Choroid plexus epithelial cell (primary cell): ENCODE measurements around the gene UHRF2.
A peak's percentile ranks its signal among the peaks of the same experiment; 100 is the strongest.

ENCODE experiments used
- DNase-seq: peaks from one replicate; pipeline ENCODE4 v3.0.0-alpha.2; 2010; ENCODE audit warnings: low read depth
- H3K4me3 ChIP-seq: 2 replicates; pipeline ENCODE4 v1.5.1; 2011; ENCODE audit warnings: low read depth, mild to moderate bottlenecking, control low read depth, low read length, moderate library complexity
- TF ChIP-seq, protein P1 (sequence below): conservative IDR thresholded peaks from 2 replicates; pipeline ENCODE4 v1.5.1; 2011; ENCODE audit warnings: low read depth, mild to moderate bottlenecking, control low read depth, inconsistent platforms, low read length, moderate library complexity

Gene UHRF2

DNA sequence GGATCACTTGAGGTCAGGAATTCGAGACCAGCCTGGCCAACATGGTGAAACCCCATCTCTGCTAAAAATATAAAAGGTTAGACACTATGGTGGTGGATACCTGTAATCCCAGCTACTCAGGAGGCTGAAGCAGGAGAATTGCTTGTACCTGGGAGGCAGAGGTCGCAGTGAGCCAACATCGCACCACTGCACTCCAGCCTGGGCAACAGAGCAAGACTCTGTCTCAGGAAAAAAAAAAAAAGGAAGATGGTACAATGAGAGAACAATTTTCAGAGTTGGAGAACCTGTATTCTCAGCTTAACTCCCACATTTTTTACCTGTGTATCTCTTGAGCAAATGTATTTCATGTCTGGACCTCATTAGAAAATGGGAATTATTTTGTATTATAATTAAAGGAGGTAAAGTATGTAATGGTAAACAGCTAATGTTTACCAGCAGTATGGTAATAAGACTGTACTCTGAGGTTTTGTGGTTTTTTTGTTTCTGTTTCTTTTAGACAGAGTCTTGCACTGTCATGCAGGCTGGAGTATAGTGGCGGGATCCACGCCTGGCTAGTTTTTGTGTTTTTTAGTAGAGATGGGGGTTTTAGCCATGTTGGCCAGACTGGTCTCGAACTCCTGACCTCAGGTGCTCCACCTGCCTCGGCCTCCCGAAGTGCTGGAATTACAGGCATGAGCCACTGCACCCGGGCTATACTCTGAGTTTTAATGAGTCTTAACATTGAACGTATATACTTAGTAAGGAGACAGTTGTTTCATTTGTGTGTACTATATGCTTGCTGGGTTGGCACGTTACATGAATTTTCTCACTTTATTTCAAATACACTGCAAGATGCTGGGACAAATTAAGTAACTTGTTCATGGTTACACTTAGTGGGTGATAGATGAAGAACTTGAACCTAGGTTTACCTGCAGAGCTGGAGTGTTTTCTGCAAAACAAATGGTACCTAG is 16.2 kb downstream of the UHRF2 start:
- TF ChIP-seq, protein P1, sequence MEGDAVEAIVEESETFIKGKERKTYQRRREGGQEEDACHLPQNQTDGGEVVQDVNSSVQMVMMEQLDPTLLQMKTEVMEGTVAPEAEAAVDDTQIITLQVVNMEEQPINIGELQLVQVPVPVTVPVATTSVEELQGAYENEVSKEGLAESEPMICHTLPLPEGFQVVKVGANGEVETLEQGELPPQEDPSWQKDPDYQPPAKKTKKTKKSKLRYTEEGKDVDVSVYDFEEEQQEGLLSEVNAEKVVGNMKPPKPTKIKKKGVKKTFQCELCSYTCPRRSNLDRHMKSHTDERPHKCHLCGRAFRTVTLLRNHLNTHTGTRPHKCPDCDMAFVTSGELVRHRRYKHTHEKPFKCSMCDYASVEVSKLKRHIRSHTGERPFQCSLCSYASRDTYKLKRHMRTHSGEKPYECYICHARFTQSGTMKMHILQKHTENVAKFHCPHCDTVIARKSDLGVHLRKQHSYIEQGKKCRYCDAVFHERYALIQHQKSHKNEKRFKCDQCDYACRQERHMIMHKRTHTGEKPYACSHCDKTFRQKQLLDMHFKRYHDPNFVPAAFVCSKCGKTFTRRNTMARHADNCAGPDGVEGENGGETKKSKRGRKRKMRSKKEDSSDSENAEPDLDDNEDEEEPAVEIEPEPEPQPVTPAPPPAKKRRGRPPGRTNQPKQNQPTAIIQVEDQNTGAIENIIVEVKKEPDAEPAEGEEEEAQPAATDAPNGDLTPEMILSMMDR, result no peak
- H3K4me3 ChIP-seq, result no peak overlapping the region
- peak; percentile 29 for DNase-seq

DNA sequence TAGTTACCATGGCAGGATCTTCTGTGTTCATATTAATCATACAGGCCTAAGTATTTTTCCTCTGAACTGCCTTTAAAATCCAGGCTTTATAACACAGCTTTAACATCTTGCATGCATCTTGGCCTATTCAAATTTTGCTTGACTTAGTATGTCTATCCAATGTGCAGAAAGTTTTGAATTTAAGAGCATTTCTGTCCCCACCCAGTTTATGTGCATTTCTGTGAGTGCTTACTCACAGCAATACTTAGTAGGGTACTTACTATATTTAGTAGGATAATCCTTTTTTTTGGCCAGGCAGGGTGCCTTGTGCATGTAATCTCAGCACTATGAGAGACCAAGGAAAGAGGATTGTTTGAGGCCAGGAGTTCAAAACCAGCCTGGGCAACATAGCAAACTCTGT is 18.0 kb downstream of the UHRF2 start:
- TF ChIP-seq, protein P1, result no peak
- DNase-seq, result no peak
- H3K4me3 ChIP-seq, result no peak overlapping the region

GRCh38 chr9:6433410-6433809 is 20.4 kb downstream of the UHRF2 start:
- H3K4me3 ChIP-seq, result no peak overlapping the region
- TF ChIP-seq, protein P1, result no peak
- peak; percentile 62 for DNase-seq

DNA sequence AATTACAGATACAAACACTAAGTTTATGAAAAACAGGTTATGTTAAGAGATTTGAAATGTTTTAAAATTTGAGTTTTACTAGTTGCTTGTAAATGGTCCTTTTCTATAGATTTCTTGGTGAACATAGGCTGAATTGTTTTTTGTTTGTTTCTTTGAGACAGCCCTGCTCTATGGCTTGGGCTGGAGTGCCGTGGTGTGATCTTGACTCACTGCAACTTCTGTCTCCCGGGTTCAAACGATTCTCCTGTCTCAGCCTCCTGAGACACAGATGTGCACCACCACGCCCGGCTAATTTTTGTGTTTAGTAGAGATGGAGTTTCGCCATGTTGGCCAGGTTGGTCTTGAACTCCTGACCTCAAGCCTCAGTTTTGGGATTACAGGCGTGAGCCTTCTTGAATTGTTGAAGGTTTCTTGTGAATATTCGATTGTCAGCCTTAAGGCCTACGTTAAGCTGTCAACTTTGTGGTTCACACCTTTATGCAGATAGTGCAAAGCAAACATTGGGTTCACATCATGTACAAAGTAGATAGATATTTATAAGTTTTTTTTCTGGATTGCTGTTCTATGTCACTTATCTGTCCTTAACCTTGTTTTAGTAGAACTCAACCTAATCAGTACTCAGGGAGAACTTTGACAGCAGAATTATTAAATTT is 26.2 kb downstream of the UHRF2 start:
- TF ChIP-seq, protein P1, result no peak
- no peak overlapping the region for H3K4me3 ChIP-seq
- no peak for DNase-seq

DNA sequence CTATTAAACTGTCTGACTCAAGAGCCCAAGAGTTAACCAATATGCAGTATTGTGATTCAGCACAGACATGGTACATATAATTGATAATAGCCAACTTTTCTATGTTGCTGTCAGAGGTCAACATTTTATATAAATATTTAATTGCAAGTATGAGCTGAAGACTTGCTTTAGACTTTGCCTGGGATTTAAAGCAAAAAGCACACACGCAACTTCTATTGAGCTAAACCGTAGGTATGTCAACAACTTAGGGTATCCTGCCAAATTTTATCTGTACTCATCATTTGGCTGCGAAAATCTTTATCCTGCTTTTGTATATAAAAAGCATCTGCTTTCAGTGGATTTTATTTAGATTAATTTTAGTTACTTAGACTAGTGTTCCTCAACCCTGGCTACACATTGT is 27.4 kb downstream of the UHRF2 start:
- no peak overlapping the region for H3K4me3 ChIP-seq
- no peak for DNase-seq
- TF ChIP-seq, protein P1, result no peak

DNA sequence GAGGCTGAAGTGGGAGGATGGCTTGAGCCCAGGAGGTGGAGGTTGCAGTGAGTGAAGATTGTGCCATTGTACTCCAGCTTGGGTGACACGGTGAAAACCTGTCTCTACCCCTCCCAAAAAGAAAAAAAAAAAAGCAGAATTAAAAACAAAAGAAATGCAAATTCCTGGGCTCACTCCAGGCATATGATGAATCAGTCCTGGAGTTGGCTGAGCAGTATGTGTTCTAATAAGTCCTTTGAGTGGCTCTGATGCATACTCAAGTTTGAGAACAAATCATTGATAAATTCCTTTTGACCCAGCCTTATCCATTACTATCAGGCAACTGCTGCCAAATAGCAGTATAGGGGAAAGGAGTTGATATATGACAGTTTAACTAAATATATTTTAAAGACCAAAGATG is 28.3 kb downstream of the UHRF2 start:
- no peak overlapping the region for H3K4me3 ChIP-seq
- TF ChIP-seq, protein P1, result no peak
- no peak for DNase-seq
